GM12874 (cell line): ENCODE data around the gene LMCD1.

Source experiments
- TF ChIP-seq, protein P1 (sequence below): IDR thresholded peaks from 2 replicates; pipeline ENCODE4 v1.5.1; 2011; ENCODE audit warnings: low read depth, mild to moderate bottlenecking, control low read depth, low read length, moderate library complexity; ENCODE audit not compliant: insufficient read depth

Gene LMCD1

DNA sequence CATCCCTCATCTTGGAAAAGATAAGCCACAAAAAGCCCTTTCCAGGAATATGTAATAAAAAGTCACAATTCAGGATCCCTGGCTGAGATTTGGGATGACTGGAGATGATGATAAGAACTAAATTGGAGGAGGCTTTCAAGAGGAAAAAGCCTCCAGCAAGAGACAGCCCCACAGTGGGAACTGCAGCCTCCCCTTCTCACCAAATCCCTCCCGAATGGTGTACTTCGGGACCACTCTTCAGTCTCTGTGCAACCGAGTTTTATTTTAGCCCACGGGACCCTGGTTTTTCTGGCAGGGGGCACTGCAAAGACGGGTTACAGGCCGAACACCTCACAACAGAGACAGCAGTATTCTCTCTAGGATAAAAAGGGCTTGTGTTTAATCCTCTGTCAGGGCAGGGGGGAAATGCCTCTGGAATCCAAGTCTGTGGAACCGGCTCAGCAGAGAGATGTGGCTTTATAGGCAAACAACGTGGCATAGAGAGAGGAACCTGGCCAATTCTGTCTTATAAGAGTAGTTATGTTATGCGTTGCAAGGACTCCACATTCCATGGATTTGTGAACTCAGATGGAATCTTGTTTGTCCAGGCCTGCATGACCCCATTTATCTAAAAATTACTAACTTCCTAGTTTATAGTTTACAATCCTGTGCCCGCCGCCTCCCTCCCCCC lies 1.2 kb upstream of the LMCD1 start:
- TF ChIP-seq, protein P1, sequence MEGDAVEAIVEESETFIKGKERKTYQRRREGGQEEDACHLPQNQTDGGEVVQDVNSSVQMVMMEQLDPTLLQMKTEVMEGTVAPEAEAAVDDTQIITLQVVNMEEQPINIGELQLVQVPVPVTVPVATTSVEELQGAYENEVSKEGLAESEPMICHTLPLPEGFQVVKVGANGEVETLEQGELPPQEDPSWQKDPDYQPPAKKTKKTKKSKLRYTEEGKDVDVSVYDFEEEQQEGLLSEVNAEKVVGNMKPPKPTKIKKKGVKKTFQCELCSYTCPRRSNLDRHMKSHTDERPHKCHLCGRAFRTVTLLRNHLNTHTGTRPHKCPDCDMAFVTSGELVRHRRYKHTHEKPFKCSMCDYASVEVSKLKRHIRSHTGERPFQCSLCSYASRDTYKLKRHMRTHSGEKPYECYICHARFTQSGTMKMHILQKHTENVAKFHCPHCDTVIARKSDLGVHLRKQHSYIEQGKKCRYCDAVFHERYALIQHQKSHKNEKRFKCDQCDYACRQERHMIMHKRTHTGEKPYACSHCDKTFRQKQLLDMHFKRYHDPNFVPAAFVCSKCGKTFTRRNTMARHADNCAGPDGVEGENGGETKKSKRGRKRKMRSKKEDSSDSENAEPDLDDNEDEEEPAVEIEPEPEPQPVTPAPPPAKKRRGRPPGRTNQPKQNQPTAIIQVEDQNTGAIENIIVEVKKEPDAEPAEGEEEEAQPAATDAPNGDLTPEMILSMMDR = no peak

DNA sequence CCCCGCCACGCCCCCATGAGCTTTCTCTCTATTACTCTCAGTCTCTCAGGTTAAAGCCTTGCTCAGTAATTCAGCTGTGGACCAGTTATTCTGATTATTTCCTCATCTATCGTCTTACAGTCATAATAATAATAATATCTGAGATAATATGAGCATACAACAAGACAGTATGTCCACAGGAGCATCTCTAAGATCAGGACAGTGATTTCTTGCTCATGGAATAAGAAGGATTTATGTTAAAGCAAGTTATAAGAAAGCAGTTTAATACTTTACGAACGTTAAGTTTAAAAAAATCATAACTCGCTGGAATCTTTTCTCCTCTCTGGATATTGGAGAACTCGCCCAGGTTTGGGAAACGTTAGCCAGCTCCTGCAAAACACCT lies 643 bp upstream of the LMCD1 start:
- TF ChIP-seq, protein P1 = no peak

DNA sequence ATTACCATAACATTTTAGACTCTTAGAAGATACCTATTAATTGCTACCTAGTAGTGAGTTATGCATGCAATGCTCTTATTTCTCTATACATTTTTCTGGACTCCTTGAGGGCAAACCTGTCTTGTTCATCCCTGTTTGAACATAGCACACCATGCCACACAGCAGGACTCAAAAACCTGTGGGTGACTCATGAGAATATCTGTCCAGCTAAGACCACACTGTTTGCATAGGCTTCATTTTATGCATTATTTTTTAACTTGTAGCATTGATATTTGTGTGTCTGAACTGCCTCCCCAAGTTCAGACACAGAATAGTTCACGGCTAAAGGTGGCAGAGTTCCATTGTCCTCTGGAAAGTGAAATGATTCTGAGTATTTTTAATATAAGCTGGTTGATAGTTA lies 1.8 kb downstream of the LMCD1 start:
- TF ChIP-seq, protein P1 = no peak

DNA sequence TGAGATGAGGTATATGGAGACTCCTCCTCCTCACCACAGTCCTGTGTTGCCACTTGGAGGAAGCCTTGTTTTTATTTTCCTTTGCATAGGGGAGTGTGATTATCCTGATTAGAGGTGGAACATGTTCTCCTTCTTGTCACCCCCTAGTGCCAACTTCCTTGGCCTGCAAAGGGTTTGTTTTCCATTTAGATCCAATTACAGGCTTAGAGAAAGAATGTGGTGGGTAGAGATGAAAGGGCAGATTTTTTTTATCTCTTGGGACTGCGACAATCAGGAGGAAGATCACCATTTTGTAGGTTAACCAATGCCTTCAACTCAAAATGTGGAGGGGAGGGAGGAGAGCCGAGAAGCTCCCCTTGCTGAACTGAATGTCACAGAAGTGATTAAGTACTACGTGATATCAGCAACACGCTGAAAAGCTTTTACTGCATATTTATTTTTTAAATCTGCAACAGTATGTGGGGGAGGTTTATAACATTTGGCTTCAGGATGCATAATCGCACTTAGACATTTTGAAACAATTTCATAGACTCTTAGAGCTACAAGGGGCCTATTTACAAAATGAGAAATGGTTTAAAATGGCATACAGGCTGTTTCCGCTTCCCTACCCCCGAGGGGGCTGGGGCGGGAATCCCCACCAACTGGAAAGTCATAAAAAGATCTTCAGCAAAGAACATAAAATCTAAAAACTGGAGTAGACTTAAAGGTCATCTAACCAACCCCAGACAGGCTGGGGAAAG lies 2.4 kb downstream of the LMCD1 start:
- TF ChIP-seq, protein P1 = no peak

DNA sequence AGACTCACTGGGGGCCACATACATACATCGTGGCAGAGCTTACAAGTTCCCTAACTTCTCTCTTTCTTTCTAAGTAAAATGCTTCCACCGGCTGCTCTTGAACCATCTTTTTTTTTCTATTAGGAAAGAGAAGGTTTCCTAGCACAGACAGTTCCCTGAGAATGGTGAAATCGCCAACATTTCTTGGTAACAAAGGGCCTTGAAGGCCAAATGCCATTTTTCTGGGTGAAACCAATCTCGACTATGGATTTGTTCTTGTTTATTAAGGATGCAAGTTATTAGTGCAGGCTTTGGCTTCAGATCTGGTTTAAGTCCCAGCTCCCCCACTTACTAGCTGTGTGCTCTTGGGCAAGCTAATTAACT lies 3.0 kb downstream of the LMCD1 start:
- TF ChIP-seq, protein P1 = no peak

DNA sequence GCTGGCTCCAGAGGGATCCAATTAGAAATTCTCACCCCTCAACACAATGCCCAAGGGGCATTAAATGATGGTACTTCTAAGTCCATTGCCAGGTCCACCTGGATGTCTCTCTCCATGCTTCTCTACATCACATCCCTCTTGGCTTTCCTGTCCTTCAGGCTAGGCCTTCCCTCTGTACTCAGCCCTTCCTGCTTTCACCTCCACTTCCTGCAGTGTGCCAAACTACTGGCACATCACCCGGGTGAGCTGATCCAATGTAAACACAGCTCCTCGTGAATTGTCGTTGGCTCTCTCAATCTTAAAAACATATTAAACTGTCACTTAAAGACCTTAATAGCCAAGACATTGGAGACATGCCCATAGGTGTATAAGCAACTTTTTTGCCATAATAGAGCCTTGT lies 4.0 kb downstream of the LMCD1 start:
- TF ChIP-seq, protein P1 = no peak

DNA sequence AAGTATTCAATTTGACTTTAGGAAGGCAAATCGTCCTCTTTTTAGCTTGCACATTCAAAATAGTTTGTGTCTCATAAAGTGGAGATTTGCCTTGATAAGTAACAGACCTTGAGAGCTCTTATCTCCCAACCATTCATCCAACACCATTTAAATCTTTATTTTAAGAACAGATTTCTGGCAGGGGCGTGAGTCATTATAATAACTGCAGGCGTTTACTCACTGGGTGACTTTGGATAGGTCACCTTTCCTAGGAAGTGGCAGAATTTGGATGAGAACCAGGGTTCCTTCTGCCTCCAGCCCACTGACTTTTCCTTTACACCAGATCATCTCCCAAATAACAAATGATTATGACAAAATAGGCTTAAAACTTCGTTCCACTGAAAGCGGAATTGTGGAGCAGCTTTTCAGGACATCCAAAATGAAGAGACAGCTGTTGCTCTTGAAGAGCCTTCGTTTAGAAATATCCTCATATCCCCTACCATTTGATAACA lies 5.0 kb downstream of the LMCD1 start:
- TF ChIP-seq, protein P1 = no peak
